AML-193 (cell line): ENCODE data around the gene CXCR2.
"Not testable (repeated sequence)": the region's sequence is repeated elsewhere in the genome, so short reads cannot be mapped to it uniquely, and the experiment has no call there.

Experiments used
- DNase-seq, 2 experiments: peaks; one replicate each; lab custom pipeline; 2025; lab: John Stamatoyannopoulos, UW

CXCR2 gene

DNA sequence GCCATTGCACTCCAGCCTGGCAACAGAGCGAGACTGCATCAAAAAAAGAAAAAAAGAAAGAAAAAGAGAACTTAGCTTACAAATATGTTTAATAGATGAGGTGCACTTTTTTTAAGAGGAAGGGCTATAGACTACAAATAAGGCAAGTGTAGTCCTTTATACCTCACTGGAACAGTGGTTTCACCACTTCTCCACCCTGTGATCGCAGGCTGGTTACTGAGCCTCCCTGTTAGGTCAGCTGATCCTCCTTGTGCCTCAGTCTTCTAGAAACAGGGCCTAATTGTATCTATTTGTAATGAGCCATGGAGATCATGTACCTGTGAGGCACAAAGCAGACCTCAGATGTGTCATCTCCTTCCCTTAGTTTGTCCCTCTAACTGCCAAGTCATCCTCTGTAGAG, 4.5 kb downstream of the CXCR2 start:
- no peak for DNase-seq

DNA sequence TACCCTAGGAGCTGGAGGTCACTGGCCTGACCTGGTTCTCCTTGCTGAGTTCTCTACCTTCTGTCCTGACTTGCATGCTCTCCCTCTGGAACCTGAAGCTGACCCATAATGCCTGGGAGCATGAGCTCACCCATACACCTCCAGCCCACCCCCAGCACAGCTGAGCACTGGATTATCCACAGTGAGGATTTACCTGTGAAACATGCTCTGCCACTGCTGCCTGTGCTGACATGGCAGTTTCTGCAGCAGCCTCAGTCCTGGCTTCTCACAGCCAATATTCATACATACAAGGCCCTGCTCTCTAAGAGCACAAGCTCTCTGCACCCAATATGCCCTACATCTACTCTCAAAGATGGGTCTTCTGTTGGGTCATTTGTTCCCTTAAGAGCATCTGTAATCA, 5.0 kb downstream of the CXCR2 start:
- no peak for DNase-seq

DNA sequence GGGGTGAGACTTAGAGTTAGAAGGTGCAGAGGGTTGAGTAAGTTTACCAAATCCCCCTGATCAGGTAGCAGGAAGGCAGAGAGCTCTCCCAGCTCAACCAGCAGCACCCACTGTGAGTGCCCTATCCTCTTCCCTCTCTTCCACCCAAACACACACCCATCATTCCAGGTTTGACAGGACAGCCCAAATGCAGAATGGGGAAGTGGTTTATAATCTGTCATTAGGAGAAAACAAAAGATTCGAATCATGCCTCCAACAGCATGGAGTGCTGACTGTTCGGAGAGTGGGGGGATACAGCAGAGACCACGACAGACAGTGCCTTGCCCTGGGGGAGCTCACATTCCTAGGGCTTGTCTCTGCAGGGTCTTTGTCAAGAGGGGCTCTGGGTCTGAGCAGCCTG, 11.7 kb downstream of the CXCR2 start:
- no peak for DNase-seq

DNA sequence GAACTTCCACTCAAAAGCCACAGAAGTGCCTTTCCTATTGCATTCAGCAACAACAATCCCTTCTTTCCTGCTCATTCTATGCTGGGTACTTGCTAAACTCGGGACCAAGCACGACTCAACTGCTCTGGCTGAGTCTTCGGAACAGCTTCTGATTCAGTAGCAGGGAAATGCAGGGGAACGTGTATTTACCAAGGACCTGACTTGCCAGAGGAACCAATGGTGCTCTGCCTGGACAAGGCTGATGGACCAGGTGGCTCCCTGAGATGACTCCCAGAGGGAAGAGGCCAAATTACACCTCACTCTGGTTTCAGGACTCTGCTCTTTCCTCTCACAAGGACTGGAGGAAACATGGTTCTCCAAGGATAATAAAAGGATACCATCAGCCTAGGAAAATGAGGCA, 12.2 kb downstream of the CXCR2 start:
- DNase-seq: no peak

DNA sequence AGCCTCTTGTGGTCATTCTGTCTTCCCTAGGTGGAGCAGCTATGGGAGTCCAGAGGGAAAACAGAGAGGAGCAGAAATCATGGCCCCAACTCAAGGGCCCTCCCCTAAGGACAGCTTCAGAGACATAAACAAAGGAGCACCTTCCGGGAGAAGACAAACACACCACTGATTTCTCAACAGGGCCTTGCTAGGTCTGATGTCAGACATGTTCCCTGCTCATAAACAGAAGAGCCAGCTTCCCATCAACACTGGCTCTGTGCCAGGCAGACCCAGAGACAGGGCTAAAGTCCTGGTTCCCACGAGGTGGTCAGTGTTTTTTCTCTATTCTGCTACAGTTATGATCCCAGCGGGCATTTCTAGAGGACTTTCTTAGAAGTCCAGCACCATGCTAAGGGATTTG, 19.3 kb downstream of the CXCR2 start:
- DNase-seq: no peak

DNA sequence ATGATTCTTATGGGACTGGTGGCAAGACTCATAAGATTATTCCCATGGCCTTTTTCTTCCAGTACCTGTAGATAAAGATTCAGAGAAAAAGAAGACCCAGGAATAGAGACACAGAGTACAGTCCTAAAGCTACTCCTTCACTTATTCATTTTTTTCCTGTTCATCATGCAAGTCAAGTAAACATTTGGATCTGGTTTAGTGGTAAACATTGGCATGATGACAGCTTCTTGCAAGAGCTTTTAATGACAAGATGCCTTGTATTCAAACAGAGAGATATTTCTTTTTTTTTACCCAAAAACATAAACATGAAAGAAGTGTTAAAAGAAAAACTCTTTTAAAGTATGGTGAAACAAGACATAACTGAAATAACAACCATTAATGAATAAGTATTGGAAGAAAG, 20.2 kb downstream of the CXCR2 start:
- no peak for DNase-seq

DNA sequence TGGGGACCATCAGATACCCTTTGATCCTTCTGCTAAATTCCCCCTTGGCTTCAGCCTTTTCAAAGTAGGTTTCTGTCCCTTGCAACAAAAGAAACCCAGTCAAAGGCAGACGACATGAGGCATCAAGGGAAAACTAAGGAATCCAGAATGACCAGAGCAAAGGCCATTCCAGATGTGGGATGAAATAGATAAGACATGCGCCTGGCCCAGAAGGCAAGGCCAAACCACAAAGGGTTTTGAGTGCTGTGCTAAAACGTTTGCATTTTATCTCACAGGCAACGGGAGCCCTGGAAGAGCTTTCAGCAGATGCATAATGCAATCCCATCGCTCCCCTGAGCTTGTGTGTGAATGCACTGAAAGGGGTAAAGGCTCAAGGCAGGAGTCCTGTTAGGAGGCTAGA, 23.3 kb downstream of the CXCR2 start:
- no peak for DNase-seq

DNA sequence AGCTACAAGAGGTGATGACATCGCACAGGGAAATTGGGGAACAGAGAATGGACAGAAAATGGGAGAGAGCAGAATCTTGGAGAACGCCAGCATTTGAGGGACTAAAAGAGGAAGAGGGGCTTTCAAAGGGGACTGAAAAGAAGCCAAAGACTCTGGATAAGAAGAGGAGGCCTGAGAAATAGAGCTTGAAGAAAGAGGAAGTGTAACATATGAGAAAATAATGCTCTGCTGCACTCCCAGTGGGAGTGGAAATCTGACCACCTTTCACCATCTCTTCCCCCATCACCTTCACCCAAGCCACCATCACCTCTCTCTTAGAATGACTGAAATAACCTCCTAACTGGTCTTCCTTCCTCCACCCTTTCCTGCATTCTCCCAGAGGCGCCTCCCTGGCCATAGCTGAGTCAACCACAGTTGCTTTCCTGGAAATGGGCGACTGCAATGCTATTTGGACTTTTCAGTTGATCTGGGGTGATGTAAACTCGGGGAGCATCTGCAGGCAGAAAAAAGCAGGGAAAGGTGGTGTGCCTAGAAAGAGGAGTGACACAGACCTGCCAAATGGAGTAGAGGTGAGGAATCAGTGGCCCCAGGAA, 24.1 kb downstream of the CXCR2 start:
- DNase-seq: no peak

DNA sequence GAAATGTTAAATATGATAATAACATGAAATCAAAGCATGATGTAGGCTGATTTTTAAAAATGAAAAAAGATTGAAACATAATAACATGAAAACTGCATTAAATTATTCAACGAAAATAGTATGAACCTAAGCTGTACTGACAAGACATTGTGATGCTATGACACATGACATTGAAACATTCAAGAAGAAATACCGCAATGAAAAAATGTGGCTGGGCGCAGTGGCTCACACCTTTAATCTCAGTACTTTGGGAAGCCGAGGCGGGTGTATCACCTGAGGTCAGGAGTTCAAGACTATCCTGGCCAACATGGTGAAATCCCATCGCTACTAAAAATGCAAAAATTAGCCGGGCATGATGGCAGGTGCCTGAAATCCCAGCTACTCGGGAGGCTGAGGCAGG, 26.3 kb downstream of the CXCR2 start:
- DNase-seq: no peak

DNA sequence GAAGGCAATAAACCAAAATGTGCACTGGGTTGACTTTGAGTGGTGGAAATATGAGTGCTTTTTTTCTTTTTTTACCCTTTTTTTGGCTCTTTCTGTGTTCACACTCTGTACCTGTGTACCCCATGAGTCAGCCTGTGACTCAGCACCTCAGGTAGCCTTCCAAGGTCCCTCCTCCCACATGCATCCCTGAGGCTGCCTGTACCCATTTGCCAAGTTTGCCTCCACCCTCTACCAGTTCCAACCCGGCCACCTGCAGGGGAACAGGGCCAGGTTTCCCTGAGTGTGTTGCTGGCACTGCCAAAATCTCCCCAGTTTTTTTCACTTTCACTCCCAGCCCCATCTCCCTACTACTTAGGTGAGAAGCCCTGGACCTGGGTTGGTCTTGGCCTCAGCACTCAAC, 26.9 kb downstream of the CXCR2 start:
- no peak for DNase-seq

DNA sequence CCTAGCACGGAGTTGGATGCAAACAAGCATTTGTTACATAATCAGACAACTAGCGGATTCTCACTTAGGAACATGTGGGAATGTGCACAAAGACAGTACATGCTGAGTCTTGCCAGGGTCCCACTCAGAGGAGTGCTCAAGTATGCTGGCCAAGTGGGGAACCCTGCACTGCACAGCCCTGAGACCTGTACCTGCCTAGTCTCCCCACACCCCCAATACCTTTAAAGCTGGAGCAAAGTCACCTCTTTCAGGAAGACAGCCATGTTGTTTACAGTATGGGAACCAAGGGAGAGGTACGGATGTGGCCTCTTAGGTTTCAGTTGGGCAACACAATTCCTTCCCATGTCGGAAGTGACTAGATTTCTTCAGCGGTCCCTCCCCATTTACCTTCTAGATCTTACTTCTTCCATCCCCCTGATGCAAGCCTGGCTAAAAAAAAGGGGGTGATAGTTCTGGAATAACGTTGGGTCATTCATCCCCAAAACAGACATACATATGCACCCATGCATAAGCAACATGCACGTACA, 30.2 kb downstream of the CXCR2 start:
- DNase-seq: no peak

DNA sequence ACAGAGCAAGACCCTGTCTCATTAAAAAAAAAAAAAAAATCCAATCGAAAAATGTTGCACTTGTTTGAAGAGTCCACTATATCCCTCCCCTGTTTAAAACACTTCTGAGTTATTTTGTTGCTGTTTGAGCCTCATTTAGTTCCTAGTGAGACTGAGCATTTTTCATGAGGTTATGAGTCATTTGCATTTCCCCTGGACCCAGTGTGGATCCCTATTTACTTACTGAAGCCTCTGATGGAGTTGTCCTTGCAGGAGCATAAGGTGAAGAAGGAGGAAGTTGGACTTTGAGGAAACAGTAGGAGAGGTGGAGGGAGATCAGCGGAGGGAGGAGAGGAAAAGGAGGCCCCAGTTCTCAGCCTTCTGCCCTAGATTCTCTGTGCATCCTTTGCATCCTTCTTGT, 35.8 kb downstream of the CXCR2 start:
- DNase-seq: no peak

DNA sequence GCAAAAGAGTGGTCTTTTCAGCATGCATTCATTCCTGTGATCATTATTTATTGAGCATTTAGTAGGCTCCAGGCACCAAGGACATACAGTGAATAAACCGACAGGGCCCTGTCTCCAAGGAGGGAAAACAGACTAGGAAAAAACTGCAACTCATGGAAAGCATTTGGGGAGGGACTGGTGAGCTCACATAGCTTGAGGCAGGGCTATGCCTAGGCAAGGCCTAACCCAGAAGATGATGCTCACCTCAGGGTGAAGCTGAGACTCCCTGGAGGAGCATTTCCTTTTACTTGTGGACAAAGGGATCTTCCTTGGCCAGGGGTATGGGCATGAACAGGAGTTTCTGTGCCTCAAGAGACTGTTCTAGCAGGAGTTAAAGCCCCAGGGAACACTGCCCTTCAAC, 37.0 kb downstream of the CXCR2 start:
- no peak for DNase-seq

DNA sequence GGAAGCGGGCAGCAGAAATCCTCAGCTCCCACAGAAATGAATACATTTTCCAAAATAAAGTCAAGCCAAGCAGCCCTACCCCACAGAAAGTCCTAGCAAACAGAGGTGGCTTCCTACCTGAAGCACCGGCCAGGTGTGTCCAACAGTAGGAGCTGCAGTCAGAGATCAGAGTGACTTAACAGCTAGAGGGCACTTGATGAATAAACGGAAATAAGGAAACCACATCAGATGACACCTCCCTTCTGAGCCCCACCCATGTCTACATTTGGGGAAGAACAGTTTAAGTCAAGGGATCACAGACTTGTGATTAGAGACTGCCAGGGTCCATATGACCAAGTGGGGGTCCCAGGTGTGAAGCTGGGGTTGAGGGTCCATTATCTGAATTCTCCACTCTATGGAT, 41.0 kb downstream of the CXCR2 start, which contains the start of gene CXCR1:
TSS of gene CXCR1 (minus strand) at position 172 of the 400 bp plus-strand sequence. CDS start 1,751 bp downstream, outside the sequence.
- peak; percentile 53 to 75 for DNase-seq

DNA sequence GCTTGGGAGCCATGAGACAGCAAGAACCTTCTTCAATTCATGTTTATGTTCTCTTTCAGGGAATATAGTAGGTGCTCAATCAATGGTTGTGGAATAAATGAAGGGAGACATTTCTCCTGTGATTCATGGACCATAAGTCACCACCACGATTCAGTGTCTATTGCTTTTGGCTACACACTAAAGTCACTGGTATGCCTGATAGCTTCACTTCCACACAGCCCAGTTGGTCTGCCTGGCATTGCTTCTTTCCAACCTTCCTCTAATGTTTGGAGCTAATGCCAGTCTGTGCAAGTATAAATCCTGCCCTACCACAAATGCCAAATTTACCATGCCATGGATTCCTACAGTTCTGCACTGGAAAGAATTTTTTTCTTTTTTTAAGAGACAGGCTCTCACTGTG, 42.2 kb downstream of the CXCR2 start:
- no peak for DNase-seq

DNA sequence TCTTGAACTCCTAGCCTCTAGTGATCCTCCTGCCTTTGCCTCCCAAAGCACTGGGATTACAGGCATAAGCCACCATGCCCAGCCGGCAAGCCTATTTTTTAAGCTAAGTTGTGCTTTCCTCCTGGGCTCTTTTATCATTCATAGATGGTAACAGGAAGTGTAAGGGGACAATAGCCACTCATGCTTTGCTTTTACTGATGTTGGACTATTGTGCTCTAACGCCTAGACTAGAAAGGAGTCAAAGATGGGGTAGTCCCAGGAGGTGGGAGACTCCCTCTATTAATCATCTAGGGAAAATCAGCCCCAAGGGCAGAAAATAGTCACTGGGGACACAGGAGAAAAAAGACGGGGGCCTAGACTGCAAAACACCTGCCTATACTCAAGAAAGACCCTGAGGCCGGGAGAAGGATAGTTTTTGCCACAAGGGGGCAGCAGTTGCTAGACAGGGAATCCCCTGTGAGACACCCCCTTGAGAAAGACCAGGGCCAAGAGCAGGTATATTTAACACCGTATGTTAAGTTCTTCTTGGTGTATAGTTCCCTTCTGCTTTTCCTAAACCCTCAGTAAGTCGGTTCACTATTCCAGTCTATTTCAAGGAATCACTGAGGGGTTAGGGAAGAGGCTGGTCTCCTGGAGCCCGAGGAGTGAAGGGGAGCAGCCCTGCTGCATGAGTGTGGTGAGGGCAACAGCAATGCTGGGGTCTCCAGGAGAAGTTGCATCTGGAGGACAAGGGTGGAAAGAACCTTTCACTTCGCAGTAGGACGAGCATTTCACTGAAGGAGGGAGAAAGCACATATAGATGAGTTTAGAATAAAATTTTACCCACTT, 43.0 kb downstream of the CXCR2 start:
- DNase-seq: peak; percentile 26 to 47

DNA sequence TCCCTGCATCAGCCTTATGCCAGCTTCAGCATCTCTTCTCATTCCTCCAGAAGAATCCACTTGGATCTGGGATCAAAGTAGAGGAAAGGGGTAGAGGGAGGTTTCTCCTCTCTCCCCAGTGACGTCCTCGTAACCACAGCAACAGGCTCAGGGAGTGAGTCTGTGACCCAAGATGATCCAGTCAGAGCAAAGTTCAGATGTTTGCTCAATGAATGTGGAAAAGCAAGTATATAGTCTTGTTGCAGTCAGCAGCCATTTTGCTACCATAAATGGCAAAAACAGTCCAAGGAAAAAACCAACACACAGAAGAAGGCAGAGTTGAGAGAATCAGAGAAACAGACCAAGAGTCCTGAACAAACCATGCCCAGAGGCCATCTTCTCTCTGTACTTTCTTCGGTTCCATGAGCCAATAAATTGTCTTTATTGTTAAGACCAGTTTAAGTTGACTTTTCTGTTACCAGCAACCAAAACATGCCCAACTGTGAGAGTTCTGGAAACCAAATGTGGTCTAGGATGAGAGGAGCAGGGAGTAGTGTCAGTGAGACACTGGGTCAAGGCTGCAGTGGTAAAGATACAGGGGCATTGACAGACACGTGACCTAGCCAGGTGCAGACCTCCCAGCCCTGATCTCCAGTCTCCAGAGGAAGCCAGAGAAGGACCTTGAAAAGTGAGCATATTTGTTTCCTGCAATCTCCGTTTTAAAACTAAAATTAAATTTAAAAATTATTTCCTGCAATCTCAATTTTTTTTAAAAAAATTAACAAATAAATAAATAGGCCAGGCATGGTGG, 44.1 kb downstream of the CXCR2 start:
- DNase-seq: no peak

DNA sequence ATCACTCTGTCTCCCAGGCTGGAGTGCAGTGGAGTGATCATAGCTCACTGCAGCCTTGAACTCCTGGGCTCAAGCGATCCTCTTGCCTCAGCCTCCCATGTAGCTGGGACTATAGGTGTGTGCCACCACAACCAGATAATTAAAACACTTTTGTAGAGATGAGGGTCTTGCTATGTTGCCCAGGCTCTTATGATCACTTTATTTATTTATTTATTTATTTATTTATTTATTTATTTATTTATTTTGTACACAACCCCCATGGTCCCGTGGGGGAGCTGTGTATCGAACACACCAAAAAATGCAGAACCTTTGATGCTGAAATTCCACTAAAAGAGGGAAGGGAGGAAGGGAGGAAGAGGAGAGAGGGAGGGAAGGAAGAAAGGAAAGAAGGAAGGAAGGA, 45.9 kb downstream of the CXCR2 start:
- not testable (repeated sequence) for DNase-seq

DNA sequence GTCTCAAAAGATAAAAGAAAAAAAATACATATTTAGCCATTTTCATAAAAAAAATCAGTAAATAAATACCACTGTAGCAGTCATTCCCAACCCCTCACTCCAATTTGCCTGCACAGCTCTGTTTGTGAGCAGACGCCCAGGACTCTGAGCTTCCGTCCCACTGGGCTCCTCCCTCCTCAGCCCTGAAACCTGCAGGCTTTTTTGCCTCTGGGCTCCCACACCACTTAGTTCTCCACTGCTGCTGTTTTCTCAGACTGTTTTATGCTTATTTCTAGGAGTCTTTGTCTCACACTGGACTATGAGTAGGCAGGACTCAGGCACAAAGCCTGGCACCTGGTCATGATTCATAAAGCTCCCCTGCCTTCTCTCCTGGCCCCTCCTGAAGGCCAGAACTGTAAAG, 47.0 kb downstream of the CXCR2 start:
- no peak for DNase-seq

DNA sequence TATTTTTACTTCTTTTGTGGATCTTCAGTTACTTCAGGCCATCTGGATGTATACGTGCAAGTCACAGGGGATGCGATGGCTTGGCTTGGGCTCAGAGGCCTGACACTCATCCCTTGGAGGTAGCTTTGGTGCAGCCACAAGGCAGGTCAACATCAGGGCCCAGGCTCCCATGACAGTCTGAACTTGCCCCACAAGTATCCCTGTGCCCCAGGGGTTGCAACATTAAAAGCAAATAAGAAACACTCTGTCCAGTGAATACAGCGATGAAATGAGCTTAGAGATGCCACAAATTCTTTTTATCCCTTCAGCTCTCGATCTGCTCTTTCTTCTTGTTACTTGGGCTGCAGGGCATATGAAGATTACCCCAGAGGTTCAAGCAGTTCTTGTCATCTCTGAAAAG, 54.0 kb downstream of the CXCR2 start:
- DNase-seq: no peak

DNA sequence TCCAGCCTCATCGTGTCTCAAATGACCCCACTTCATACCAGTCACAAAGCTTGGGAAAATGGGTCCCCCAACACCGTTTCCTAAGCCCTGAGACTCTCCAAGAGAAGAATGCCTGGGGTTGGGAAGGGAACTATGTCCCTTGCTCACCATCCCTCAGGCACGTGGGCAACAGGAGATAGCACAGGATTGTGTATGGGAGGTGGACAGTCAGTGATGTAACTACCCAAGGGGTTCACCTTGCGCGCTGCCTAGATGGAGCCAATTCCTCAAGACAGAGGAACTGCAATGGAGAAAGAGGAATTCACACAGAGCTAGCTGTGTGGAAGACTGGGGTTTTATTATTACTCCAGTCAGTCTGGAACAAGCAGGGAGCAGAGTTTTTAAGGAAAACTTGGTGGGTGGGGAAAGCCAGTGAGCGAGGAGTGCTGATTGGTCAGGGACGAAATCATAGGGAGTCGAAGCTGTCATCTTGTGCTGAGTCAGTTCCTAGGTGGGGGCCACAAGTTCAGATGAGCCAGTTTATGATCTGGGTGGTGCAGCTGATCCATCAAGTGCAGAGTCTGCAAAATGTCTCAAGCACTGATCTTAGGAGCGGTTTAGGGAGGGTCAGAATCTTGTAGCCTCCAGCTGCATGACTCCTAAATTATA, 54.8 kb downstream of the CXCR2 start:
- DNase-seq: no peak

DNA sequence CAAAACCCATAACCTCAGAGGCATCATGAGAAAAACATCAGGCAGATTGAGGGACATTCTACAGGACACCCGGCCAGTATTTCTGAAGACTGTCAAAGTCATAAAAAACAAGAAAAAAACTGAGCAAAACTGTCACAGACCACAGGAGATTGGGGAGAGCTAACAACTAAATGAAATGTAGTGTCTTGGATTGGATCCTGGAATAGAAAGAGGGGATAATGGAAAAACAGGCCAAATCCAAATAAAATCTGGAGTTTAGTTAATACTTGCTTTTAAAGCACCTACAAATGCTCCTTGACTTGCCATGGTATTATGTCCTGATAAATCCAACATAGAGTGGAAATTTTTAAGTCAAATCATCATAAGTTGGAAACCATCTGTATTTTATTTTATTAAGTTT, 58.5 kb downstream of the CXCR2 start:
- DNase-seq: no peak
